Measurements from ENCODE around the gene PATE3.

DNA sequence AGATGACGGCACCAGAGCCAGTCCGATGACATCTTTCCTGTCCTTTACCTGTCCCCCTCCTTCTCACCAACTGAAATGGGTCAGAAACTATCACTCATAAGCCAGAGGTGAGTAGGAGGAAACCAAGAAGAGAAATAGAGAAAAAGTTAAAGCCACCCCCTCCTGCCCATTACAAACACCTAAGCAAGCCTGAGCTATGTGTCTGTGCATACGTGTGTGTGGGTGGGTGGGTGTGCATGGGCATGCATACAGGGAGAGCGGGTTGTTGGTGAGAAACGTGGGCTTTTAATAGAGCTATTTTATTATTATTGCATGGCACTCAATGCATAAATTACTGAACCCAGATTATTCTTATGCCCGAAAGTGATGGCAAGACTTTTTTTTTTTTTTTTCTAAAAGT lies 47.8 kb downstream of the PATE3 start:
- TF ChIP-seq, protein P1, sequence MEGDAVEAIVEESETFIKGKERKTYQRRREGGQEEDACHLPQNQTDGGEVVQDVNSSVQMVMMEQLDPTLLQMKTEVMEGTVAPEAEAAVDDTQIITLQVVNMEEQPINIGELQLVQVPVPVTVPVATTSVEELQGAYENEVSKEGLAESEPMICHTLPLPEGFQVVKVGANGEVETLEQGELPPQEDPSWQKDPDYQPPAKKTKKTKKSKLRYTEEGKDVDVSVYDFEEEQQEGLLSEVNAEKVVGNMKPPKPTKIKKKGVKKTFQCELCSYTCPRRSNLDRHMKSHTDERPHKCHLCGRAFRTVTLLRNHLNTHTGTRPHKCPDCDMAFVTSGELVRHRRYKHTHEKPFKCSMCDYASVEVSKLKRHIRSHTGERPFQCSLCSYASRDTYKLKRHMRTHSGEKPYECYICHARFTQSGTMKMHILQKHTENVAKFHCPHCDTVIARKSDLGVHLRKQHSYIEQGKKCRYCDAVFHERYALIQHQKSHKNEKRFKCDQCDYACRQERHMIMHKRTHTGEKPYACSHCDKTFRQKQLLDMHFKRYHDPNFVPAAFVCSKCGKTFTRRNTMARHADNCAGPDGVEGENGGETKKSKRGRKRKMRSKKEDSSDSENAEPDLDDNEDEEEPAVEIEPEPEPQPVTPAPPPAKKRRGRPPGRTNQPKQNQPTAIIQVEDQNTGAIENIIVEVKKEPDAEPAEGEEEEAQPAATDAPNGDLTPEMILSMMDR (IDR thresholded peaks at IDR 0.05; ENCODE audit: insufficient read depth, low read depth, low read length), result no peak
- TF ChIP-seq EZH2 (IDR thresholded peaks at IDR 0.05; ENCODE audit: insufficient read depth, low read length), result no peak
